OCI-LY7 (cell line): ENCODE data around the gene GFY. TPM values are rescaled to one million over a fixed set of nuclear protein-coding genes. Genes with fewer than 3 reads are reported as not detected.

Source experiments
- BruUV-seq: library from RNA; stranded (reverse); fragments of 400-500 nt; replicated peaks from 2 replicates; lab custom pipeline; 2021; lab: Mats Ljungman, UMichigan
- CTCF ChIA-PET: fragments of 300-600 bp; sonication (Branson Sonifier 250); formaldehyde crosslinking; loops from one replicate; lab custom pipeline; 2022; ENCODE audit warnings: antibody characterized with exemption; ENCODE audit not compliant: unreplicated experiment; lab: Charles Lee
- POLR2A ChIA-PET: fragments of 300-600 bp; sonication (Branson Sonifier 250); formaldehyde crosslinking; loops from one replicate; lab custom pipeline; 2022; ENCODE audit warnings: antibody characterized with exemption; lab: Charles Lee
- DNase-seq: peaks from one replicate; pipeline ENCODE4 v3.0.0-alpha.2; 2015; ENCODE audit warnings: low spot score
- H2AFZ ChIP-seq: fragments of 200-600 bp; sonication (generic), shearing (Covaris generic); 2 replicates; pipeline ENCODE4 v1.6.1; 2014; ENCODE audit warnings: mild to moderate bottlenecking, antibody characterized with exemption, low read length, moderate library complexity
- H3K27ac ChIP-seq: fragments of 200-600 bp; sonication (generic); 2 replicates; pipeline ENCODE4 v1.5.1; 2014; ENCODE audit warnings: mixed run types, low read depth, mild to moderate bottlenecking, moderate library complexity, low read length, inconsistent platforms; ENCODE audit not compliant: poor library complexity, severe bottlenecking
- H3K36me3 ChIP-seq: fragments of 200-600 bp; sonication (generic); 2 replicates; pipeline ENCODE4 v1.6.1; 2014; ENCODE audit warnings: mild to moderate bottlenecking, antibody characterized with exemption, low read length, moderate library complexity, mixed read lengths; ENCODE audit not compliant: insufficient read depth
- H3K4me1 ChIP-seq: fragments of 200-600 bp; sonication (generic); 2 replicates; pipeline ENCODE4 v1.5.1; 2014; ENCODE audit warnings: mild to moderate bottlenecking, low read length; ENCODE audit not compliant: insufficient read depth, poor library complexity, severe bottlenecking
- H3K4me2 ChIP-seq: fragments of 200-600 bp; sonication (generic); 2 replicates; pipeline ENCODE4 v1.6.1; 2014; ENCODE audit warnings: mild to moderate bottlenecking, low read length
- H3K4me3 ChIP-seq: fragments of 200-600 bp; sonication (generic); 2 replicates; pipeline ENCODE4 v1.5.1; 2014; ENCODE audit warnings: mild to moderate bottlenecking, low read depth, low read length; ENCODE audit not compliant: poor library complexity, severe bottlenecking
- H3K79me2 ChIP-seq: fragments of 200-600 bp; sonication (generic); 2 replicates; pipeline ENCODE4 v1.6.1; 2016; ENCODE audit warnings: low read depth, mild to moderate bottlenecking, low read length, moderate library complexity, mixed read lengths; ENCODE audit not compliant: insufficient read depth
- H3K9me2 ChIP-seq: fragments of 200-600 bp; sonication (generic); 2 replicates; pipeline ENCODE4 v1.6.1; 2016; ENCODE audit warnings: mild to moderate bottlenecking, low read length, mixed read lengths; ENCODE audit not compliant: insufficient read depth
- H3K9me3 ChIP-seq: fragments of 200-600 bp; sonication (generic); 2 replicates; pipeline ENCODE4 v1.6.1; 2014; ENCODE audit warnings: mild to moderate bottlenecking, mixed run types, low read length, mixed read lengths
- H4K20me1 ChIP-seq: fragments of 200-600 bp; sonication (generic); 2 replicates; pipeline ENCODE4 v1.6.1; 2014; ENCODE audit warnings: mild to moderate bottlenecking, antibody characterized with exemption, low read length, moderate library complexity, mixed read lengths; ENCODE audit not compliant: insufficient read depth
- EZH2phosphoT487 ChIP-seq: fragments of 200-600 bp; sonication (generic); IDR thresholded peaks from 2 replicates; pipeline ENCODE4 v1.6.1; 2018; ENCODE audit warnings: low read depth, borderline replicate concordance, mild to moderate bottlenecking, mixed run types, antibody characterized with exemption, low read length, moderate library complexity, mixed read lengths
- intact Hi-C: fragments of 100-400 bp; cut with micrococcal nuclease; formaldehyde crosslinking; loops from one replicate; pipeline ENCODE4 v1.10.0; 2022; ENCODE audit not compliant: unreplicated experiment
- total RNA-seq, 2 experiments: library from RNA; depleted of rRNA in 1 of 2; stranded (reverse); fragments of >200 nt in 1 of 2; shearing (Covaris generic) in 1 of 2; gene quantifications; 2 replicates each; pipeline ENCODE4 v1.2.3, GENCODE V29; 2014 to 2022
- TF ChIP-seq, protein P1 (sequence below): fragments of 200-600 bp; sonication (generic); conservative IDR thresholded peaks from 2 replicates; pipeline ENCODE4 v1.5.1; 2014; ENCODE audit warnings: mild to moderate bottlenecking, antibody characterized with exemption, low read length, moderate library complexity, mixed read lengths

Gene GFY
- total RNA-seq, 2 experiments from 2014 or later: not detected

DNA sequence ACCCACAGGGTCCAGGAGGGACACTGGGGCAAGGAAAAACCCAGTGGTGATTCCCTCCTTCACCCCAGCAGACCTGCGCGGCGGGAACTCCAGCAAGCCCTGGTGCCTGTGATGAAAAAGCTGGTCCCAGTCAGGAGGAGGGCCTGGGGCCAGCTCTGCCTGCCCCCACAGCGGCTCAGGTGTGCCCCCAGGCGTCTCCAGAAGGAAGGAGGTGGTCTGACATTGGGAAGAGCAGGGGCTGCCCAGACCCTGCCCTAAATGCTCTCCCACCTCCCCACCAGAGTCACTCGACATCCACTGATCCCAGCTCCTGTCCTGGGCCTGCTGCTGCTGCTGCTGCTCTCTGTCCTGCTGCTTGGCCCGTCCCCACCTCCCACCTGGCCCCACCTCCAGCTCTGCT lies 8.1 kb upstream of the GFY start:
- ChIA-PET POLR2A (interaction anchor here (0.5 to 1.2 kb wide), 2 partner anchors 8 to 209 kb away, joined by 3 to 5 read pairs; no protein-coding TSS in a partner anchor), CTCF (interaction anchor here (0.7 kb wide), 1 partner anchor 12 kb away, joined by 3 read pairs; no protein-coding TSS in a partner anchor)
- BruUV-seq: no TSS peak
- Histone ChIP-seq H3K27ac (peak overlapping the region; percentile 40), H3K4me2 (peak overlapping the region; percentile 49), H3K79me2 (no peaks in the 10 kb centered on the region), H3K9me3 (no peaks in the 10 kb centered on the region), H3K9me2 (no peaks in the 10 kb centered on the region), H3K36me3 (no peaks in the 10 kb centered on the region), H3K4me3 (no peak overlapping the region), H4K20me1 (no peaks in the 10 kb centered on the region), H2AFZ (peak overlapping the region; percentile 54; the same call in 1 of the 2 replicates), H3K4me1 (peaks cover 57% of the 10 kb centered on the region)
- no peak for TF ChIP-seq EZH2phosphoT487
- TF ChIP-seq, protein P1, sequence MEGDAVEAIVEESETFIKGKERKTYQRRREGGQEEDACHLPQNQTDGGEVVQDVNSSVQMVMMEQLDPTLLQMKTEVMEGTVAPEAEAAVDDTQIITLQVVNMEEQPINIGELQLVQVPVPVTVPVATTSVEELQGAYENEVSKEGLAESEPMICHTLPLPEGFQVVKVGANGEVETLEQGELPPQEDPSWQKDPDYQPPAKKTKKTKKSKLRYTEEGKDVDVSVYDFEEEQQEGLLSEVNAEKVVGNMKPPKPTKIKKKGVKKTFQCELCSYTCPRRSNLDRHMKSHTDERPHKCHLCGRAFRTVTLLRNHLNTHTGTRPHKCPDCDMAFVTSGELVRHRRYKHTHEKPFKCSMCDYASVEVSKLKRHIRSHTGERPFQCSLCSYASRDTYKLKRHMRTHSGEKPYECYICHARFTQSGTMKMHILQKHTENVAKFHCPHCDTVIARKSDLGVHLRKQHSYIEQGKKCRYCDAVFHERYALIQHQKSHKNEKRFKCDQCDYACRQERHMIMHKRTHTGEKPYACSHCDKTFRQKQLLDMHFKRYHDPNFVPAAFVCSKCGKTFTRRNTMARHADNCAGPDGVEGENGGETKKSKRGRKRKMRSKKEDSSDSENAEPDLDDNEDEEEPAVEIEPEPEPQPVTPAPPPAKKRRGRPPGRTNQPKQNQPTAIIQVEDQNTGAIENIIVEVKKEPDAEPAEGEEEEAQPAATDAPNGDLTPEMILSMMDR: peak; percentile 59; the same call in 1 of the 2 replicates
- intact Hi-C loops: no loop called here
- DNase-seq: peak; percentile 37

DNA sequence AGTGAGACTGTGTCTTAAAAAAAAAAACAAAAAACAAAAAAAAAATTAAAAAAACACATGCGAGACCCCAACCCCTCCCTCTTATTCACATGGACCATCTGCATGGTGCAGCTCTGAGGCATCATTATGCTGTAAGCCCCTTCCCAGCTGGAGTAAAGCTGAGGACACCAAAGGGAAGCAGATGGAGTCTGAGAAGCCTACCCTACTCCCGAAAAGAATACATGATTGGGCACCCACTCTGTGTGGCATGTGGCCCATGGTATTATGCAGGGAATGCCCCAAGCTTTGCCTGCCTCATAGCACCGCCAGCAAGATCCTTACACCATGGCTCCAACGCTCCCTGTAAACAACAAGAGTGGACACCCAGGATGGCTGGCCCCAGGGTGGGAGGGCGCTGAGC lies 6.7 kb upstream of the GFY start:
- CTCF ChIA-PET: interaction anchor here (0.6 to 0.7 kb wide), 2 partner anchors 15 to 291 kb away, joined by 3 to 4 read pairs; no protein-coding TSS in a partner anchor
- H3K4me2 ChIP-seq: no peak overlapping the region
- BruUV-seq: no TSS peak
- H3K9me3 ChIP-seq: no peaks in the 10 kb centered on the region
- no peaks in the 10 kb centered on the region for H3K79me2 ChIP-seq
- POLR2A ChIA-PET: no interaction called here
- intact Hi-C loops: no loop called here
- no peaks in the 10 kb centered on the region for H3K36me3 ChIP-seq
- no peak for DNase-seq
- TF ChIP-seq EZH2phosphoT487: no peak
- TF ChIP-seq, protein P1: no peak
- H3K4me1 ChIP-seq: peaks cover 55% of the 10 kb centered on the region
- H3K9me2 ChIP-seq: no peaks in the 10 kb centered on the region
- H3K4me3 ChIP-seq: no peak overlapping the region
- no peaks in the 10 kb centered on the region for H4K20me1 ChIP-seq
- no peak overlapping the region for H3K27ac ChIP-seq
- H2AFZ ChIP-seq: no peak overlapping the region

- Histone ChIP-seq H3K4me1 (peaks cover 62% of the 10 kb centered on the region), H3K9me3 (no peaks in the 10 kb centered on the region), H3K36me3 (no peaks in the 10 kb centered on the region), H3K27ac (no peak overlapping the region), H3K4me3 (no peak overlapping the region), H4K20me1 (no peaks in the 10 kb centered on the region), H3K79me2 (no peaks in the 10 kb centered on the region), H2AFZ (no peak overlapping the region), H3K4me2 (no peak overlapping the region), H3K9me2 (no peaks in the 10 kb centered on the region)
- no TSS peak for BruUV-seq
- intact Hi-C loops: no loop called here
- CTCF ChIA-PET: interaction anchor here (0.7 kb wide), 1 partner anchor 16 kb away, joined by 3 read pairs; no protein-coding TSS in a partner anchor
- no peak for TF ChIP-seq EZH2phosphoT487
- TF ChIP-seq, protein P1: no peak
- DNase-seq: no peak
- POLR2A ChIA-PET: no interaction called here
These were observed 6.0 kb upstream of the GFY start for GRCh38 chr19:49419173-49419572.
